AG20443 (cell line): ENCODE results near the gene THEM4.
"Not testable (repeated sequence)": the region's sequence is repeated elsewhere in the genome, so short reads cannot be mapped to it uniquely, and the experiment has no call there.

Source experiments
- DNase-seq: peaks from one replicate; pipeline ENCODE4 v3.0.0; 2012; ENCODE audit warnings: low spot score, mixed read lengths

Gene THEM4

GRCh38 chr1:151893176-151893924 is 16.0 kb downstream of the THEM4 start:
- no peak for DNase-seq

DNA sequence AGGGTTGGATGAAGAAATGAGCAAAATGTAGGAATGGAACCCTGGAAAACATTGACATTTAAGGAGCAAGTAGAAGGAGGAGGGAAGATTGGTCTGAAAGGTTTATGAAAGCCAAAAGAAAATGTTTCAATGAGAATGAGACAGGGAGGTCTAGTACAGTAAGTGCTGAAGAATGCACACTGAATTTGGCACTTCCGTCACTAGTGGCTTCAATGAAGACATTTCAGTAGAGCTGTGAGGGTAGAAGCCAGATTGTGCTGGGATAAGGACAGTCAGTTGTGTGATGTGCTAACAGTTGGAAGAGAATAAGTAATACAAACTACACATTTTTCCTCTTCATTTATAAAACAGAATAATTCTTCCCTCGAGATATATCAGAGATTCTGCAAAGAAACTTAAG is 17.1 kb downstream of the THEM4 start:
- peak; percentile 81 for DNase-seq

DNA sequence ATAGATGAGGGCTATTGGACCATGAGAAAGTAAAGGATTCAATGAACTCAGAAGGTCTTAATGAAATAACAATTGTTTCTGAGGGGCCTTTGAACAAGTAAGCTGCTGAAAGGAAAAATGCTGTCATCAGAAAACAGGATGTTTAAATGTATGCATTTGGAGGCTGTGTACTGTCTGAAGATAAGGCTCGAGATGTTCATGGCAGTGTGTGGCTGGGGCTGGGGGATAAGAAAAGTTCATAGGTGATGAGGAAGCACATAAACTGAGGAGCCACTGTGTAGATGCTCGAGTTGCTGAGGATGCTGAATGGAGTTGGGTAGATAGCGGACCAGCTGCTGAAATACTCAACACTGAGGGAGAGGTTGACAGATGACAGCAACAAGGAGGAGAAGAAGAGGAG is 17.8 kb downstream of the THEM4 start:
- DNase-seq = no peak

DNA sequence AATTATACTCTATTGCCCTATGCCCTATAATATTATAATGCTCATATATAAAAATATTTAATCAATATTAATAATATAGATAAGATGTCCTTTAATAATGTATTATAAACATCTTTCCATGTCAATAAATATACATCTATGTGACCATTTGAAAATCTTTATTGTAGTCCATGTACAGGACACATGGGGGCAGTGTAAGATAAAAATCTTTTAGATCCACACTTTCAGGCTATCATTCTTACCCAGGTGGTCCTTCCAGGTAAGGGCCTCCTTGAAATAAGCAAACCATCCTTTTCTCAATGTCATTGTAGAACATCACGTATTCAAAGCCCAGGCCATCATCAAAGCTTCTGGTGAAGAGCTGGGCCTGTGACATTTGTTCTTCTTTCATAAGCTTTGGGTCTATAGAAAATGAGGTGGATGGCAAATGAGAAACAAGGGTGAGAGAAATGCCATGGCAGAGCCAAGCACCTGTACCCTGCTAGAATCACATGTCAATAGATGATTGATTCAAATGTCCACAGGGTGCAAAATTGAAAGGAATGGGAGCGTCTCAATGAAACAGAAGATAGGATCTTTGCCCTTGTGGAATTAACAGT is 20.2 kb downstream of the THEM4 start:
- no peak for DNase-seq

GRCh38 chr1:151887028-151887427 is 22.3 kb downstream of the THEM4 start:
- no peak for DNase-seq

DNA sequence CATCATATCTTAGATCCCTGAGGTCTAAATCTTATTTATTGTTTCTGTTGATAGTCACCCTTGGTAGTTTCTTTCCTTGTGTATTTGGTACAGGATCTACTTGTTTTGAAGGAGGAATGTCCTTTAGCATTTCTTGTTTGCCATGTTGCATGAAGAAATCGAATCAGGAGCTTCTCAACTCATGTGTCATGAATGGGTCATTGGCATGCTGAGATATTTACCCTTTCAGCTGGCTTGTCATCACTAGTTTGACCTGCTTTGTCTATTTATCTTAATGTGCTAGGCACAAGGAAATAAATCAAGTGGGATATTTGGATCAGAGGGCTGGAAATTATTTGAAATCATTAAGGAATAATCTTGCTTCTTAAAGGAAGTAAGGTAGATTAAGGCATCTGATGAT is 23.8 kb downstream of the THEM4 start:
- no peak for DNase-seq

DNA sequence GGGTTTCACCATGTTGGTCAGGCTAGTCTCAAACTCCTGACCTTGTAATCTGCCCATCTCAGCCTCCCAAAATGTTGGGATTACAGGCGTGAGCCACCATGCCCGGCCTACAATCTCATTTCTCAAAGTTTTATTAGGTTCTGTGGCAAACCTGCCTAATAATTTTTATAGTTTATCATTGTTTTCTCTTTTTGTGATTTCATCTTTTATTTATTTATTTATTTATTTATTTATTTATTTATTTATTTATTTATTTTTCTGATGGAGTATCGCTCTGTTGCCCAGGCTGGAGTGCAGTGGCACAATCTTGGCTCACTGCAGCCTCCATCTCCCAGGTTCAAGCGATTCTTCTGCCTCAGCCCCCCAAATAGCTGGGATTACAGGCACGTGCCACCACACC is 24.4 kb downstream of the THEM4 start:
- not testable (repeated sequence) for DNase-seq

DNA sequence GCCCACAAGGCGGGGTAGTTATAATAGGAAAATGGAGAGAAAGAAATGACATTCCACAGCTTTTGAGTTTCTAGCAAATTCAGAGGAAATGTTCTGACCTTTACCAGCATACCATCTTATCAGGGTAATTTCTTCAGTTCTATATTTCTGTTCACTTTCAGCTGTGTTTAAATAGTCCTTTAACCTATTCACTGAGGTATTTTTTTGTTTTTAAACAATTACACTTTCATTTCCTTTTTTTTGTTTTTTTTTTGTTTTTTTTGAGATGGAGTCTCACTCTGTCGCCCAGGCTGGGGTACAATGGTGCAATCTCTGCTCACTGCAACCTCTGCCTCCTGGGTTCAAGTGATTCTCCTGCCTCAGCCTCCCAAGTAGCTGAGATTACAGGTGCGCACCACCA is 24.9 kb downstream of the THEM4 start:
- DNase-seq = not testable (repeated sequence)

GRCh38 chr1:151883898-151884297 is 25.4 kb downstream of the THEM4 start:
- not testable (repeated sequence) for DNase-seq

DNA sequence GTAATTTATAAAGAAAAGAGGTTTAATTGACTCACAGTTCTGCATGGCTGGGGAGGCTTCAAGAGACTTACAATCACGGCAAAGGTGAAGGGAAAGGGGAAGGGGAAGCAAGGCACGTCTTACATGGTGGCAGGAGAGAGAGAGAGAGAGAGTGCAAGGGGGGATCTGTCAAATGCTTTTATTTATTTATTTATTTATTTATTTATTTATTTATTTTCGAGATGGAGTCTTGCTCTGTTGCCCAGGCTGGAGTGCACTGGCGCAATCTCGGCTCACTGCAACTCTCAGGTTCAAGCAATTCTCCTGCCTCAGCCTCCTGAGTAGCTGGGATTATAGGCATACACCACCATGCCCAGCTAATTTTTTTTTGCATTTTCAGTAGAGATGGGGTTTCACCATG is 26.4 kb downstream of the THEM4 start:
- DNase-seq = not testable (repeated sequence)

DNA sequence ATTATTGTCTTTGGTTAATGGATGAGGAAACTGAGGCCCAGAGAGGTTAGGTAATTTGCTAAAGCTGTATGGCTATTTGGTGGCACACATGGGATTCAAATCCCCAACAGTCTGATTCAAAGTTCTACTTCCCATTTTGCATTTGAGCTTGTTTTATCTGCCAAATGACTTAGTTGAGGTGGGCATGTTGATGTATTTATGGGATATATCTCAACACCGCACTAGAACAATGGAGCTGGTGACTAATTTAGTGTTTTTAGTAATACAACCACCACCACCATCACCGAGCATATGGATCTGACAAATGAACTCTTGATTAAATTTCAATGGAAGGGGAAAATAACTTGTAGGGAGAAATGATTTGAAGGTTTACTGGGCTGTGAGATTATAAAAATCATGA is 26.8 kb downstream of the THEM4 start:
- DNase-seq = no peak

- DNase-seq = no peak
Observed at GRCh38 chr1:151881479-151881878, 27.8 kb downstream of the THEM4 start.

DNA sequence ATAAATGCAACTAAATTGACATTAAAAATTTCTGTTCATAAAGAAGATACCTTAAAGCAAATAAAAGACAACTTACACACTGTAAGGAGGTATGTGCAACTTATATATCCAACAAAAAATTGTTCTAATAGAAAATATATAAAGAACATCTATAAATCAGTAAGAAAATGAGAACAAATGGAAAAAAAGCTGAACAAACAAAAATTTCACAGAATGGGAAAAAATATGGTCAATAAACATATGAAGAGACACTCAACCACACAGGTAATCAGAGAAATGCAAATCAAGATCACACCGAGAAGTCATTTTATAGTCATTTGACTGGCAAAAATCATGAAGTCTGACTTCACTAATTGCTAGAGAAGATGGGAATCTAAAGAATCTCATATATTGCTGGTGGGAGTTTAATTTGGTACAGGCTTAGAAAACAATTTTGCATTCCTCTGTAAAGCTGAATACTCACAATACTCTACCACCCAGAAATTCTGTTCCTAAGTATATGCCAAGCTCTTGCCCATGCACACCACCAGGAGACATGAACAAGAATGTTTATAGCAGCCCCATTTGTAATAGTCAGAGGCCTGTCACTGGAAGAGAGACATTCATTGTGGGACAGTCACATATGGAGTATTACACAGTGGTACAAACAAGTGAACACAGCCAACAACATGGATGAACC is 33.8 kb downstream of the THEM4 start:
- no peak for DNase-seq

DNA sequence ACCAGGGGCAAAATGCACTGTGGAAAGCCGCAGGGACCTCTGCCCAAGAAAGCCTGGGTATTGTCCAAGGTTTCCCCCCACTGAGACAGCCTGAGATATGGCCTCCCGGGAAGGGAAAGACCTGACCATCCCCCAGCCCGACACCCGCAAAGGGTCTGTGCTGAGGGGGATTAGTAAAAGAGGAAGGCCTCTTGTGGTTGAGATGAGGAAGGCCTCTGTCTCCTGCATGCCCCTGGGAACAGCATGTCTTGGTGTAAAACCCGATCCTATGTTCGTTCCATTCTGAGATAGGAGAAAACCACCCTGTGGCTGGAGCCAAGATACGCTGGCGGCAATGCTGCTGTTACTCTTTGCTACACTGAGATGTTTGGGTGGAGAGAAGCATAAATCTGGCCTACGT is 36.5 kb downstream of the THEM4 start:
- DNase-seq = not testable (repeated sequence)

DNA sequence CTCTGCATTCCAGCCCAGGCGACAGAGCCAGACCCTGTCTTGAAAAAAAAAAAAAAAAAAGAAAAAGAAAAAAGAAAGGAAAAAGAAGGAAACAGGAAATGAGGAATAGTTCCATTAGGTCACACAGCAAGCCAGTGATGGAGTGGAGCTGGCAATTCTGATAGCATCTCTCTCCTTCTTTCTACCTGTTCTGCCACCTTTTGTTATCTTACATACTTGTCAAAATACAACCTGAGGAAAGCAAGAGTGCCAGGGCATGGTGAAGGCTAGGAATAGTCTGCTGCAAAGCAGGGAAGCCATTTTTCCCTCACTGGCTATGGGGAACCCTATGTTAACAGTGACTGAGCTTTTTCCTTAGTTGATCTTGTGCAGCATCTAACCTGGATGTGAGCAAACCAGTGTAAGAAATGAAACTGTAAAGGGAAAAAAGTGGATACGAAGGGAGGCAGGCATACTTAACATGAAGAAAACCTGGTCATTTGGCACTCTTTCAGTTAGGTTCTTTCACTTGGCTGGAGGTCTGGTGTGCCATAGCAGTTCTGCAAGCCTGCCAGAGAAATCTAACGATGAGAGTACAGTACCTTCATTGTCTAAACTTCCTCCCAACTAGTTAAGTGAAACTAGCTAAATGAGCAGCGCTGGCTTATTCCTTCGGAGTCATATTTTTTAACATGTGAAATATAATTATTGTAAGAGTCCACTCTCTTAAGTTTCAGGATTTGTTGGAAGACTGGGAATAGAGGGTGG is 37.9 kb downstream of the THEM4 start:
- DNase-seq = no peak

GRCh38 chr1:151868486-151868885 is 40.8 kb downstream of the THEM4 start:
- DNase-seq = no peak

GRCh38 chr1:151867765-151868411 is 41.4 kb downstream of the THEM4 start:
- DNase-seq = peak; percentile 28

- no peak for DNase-seq
Observed at GRCh38 chr1:151867321-151867720, 42.0 kb downstream of the THEM4 start.

GRCh38 chr1:151864411-151864810 is 44.9 kb downstream of the THEM4 start:
- peak; percentile 7 for DNase-seq

GRCh38 chr1:151862604-151863003 is 46.7 kb downstream of the THEM4 start:
- DNase-seq = no peak

GRCh38 chr1:151860504-151861187 is 48.7 kb downstream of the THEM4 start:
- no peak for DNase-seq
